WTC11 (cell line): ENCODE results near the gene CDH13.

Source experiments
- ELF4 ChIP-seq: sonication (generic); formaldehyde crosslinking; IDR thresholded peaks from 2 replicates; pipeline ENCODE4 v1.8.1; 2022; ENCODE audit warnings: low read depth, mild to moderate bottlenecking, moderate library complexity, missing genetic modification reagents
- ETV6 ChIP-seq: sonication (generic); formaldehyde crosslinking; IDR thresholded peaks from 2 replicates; pipeline ENCODE4 v1.8.1; 2022; ENCODE audit warnings: mild to moderate bottlenecking, missing genetic modification reagents
- FOXJ3 ChIP-seq: sonication (generic); formaldehyde crosslinking; IDR thresholded peaks from 2 replicates; pipeline ENCODE4 v1.9.0; 2021; ENCODE audit warnings: missing genetic modification reagents, mild to moderate bottlenecking, borderline replicate concordance
- JUN ChIP-seq: sonication (generic); formaldehyde crosslinking; IDR thresholded peaks from 2 replicates; pipeline ENCODE4 v1.8.0; 2023; ENCODE audit warnings: mild to moderate bottlenecking, missing genetic modification reagents
- TCF7 ChIP-seq: sonication (generic); formaldehyde crosslinking; IDR thresholded peaks from 2 replicates; pipeline ENCODE4 v1.8.0; 2022; ENCODE audit warnings: mild to moderate bottlenecking, low read depth, missing genetic modification reagents, moderate library complexity
- TF ChIP-seq, protein P1 (sequence below): fragments of 200-600 bp; IDR thresholded peaks from 2 replicates; pipeline ENCODE4 v1.8.0; 2022; ENCODE audit warnings: antibody characterized with exemption
- TF ChIP-seq, protein P2 (sequence below): sonication (generic); formaldehyde crosslinking; IDR thresholded peaks from 2 replicates; pipeline ENCODE4 v1.8.1; 2022; ENCODE audit warnings: missing genetic modification reagents, borderline replicate concordance
- TF ChIP-seq, protein P3 (sequence below): sonication (generic); formaldehyde crosslinking; IDR thresholded peaks from 2 replicates; pipeline ENCODE4 v1.8.0; 2022; ENCODE audit warnings: mild to moderate bottlenecking, missing genetic modification reagents

DNA sequence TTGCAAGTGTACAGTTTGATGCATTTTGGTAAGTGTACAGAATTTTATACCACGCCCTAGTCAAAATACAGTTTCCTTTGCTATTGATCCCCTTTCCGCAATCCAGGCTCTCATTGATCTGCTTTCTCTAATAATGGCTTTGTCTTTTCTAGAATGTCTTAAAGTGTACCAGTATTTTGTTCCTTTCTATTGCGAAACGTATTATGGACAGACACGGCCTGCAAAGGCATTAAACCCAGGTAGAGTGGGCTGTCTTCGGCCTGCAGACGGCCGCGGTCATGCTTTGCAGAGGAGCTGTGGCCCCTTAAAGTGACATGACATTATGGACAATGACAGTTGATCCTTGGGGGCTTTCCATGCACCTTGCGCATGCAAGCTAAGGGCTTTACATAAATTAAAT lies 1165.1 kb downstream of the CDH13 start:
- TF ChIP-seq TCF7 (CRISPR knock-in tag) (no peak), ETV6 (CRISPR knock-in tag) (no peak), FOXJ3 (CRISPR knock-in tag) (no peak), ELF4 (CRISPR knock-in tag) (no peak), JUN (CRISPR knock-in tag) (no peak)
- TF ChIP-seq, protein P1, sequence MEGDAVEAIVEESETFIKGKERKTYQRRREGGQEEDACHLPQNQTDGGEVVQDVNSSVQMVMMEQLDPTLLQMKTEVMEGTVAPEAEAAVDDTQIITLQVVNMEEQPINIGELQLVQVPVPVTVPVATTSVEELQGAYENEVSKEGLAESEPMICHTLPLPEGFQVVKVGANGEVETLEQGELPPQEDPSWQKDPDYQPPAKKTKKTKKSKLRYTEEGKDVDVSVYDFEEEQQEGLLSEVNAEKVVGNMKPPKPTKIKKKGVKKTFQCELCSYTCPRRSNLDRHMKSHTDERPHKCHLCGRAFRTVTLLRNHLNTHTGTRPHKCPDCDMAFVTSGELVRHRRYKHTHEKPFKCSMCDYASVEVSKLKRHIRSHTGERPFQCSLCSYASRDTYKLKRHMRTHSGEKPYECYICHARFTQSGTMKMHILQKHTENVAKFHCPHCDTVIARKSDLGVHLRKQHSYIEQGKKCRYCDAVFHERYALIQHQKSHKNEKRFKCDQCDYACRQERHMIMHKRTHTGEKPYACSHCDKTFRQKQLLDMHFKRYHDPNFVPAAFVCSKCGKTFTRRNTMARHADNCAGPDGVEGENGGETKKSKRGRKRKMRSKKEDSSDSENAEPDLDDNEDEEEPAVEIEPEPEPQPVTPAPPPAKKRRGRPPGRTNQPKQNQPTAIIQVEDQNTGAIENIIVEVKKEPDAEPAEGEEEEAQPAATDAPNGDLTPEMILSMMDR: no peak
- TF ChIP-seq, protein P2, sequence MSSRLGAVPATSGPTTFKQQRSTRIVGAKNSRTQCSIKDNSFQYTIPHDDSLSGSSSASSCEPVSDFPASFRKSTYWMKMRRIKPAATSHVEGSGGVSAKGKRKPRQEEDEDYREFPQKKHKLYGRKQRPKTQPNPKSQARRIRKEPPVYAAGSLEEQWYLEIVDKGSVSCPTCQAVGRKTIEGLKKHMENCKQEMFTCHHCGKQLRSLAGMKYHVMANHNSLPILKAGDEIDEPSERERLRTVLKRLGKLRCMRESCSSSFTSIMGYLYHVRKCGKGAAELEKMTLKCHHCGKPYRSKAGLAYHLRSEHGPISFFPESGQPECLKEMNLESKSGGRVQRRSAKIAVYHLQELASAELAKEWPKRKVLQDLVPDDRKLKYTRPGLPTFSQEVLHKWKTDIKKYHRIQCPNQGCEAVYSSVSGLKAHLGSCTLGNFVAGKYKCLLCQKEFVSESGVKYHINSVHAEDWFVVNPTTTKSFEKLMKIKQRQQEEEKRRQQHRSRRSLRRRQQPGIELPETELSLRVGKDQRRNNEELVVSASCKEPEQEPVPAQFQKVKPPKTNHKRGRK: no peak
- TF ChIP-seq, protein P3, sequence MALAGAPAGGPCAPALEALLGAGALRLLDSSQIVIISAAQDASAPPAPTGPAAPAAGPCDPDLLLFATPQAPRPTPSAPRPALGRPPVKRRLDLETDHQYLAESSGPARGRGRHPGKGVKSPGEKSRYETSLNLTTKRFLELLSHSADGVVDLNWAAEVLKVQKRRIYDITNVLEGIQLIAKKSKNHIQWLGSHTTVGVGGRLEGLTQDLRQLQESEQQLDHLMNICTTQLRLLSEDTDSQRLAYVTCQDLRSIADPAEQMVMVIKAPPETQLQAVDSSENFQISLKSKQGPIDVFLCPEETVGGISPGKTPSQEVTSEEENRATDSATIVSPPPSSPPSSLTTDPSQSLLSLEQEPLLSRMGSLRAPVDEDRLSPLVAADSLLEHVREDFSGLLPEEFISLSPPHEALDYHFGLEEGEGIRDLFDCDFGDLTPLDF: no peak
